Measurements from ENCODE around the gene KRTAP10-9. TPM values are rescaled to one million over a fixed set of nuclear protein-coding genes. Genes with fewer than 3 reads are reported as not detected.
"Not testable (repeated sequence)": the region's sequence is repeated elsewhere in the genome, so short reads cannot be mapped to it uniquely, and the experiment has no call there.

Gene KRTAP10-9
- total RNA-seq, 1 experiment from 2014 or later: not detected

DNA sequence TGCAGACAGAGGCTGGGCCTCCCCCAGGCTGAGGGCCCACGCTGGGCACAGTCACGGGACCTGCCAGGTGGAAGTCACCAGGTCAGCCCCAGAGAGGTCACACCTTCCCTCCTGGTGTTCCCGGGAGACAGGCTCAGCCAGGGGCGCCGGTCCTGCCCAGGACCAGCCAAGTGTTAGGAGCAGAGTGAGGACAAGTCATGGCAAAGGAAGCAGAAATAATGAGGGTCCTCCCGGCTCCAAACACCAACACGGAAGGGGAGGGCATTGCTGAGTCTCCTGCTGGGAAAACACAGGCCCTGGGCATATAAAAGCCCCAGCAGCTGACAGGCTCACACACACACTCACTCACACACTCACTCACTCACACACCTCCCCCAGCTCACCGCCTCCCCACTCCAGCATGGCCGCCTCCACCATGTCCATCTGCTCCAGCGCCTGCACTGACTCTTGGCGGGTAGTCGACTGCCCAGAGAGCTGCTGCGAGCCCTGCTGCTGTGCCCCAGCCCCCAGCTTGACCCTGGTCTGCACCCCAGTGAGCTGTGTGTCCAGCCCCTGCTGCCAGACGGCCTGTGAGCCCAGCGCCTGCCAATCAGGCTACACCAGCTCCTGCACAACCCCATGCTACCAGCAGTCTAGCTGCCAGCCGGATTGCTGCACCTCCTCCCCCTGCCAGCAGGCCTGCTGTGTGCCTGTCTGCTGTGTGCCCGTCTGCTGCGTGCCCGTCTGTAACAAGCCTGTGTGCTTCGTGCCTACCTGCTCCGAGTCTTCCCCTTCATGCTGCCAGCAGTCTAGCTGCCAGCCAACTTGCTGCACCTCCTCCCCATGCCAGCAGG lies 10.3 kb downstream of the KRTAP10-9 start, which contains the start of gene KRTAP10-10:
TSS of gene KRTAP10-10 (plus strand) at position 339 of the 833 bp plus-strand sequence. CDS start at position 401, 62 bp downstream.
- ChIA-PET CTCF (no interaction called here), POLR2A (ENCODE audit: low non-redundant PET) (no interaction called here)
- Histone ChIP-seq H3K27ac (ENCODE audit: low read depth, low read length, poor library complexity, severe bottlenecking) (no peak within 1 kb of the TSS), H3K4me3 (ENCODE audit: low read depth, low read length, poor library complexity, severe bottlenecking) (no peak within 1 kb of the TSS), H3K27me3 (replicated peaks; ENCODE audit: insufficient read depth, low read depth, low read length, poor library complexity) (no peaks in the 10 kb centered on the region), H3K4me1 (ENCODE audit: insufficient read depth, low read length, poor library complexity, severe bottlenecking) (no peaks in the 10 kb centered on the region), H3K36me3 (ENCODE audit: insufficient read depth, low read length, poor library complexity, severe bottlenecking) (no peaks in the 10 kb centered on the region), H3K9me3 (ENCODE audit: low read depth, low read length, poor library complexity, severe bottlenecking) (peaks cover 2% of the 10 kb centered on the region)
- intact Hi-C loops (cut with micrococcal nuclease; ENCODE audit: unreplicated experiment): no loop called here
- TF ChIP-seq EZH2 (IDR thresholded peaks at IDR 0.05; ENCODE audit: borderline replicate concordance, low read depth, low read length, poor library complexity, severe bottlenecking) (no peak), CTCF (conservative IDR thresholded peaks at IDR 0.05; ENCODE audit: low read depth, low read length) (no peak)
- no peak for DNase-seq (ENCODE audit: low spot score)
- BruUV-seq (replicated peaks): no TSS peak

DNA sequence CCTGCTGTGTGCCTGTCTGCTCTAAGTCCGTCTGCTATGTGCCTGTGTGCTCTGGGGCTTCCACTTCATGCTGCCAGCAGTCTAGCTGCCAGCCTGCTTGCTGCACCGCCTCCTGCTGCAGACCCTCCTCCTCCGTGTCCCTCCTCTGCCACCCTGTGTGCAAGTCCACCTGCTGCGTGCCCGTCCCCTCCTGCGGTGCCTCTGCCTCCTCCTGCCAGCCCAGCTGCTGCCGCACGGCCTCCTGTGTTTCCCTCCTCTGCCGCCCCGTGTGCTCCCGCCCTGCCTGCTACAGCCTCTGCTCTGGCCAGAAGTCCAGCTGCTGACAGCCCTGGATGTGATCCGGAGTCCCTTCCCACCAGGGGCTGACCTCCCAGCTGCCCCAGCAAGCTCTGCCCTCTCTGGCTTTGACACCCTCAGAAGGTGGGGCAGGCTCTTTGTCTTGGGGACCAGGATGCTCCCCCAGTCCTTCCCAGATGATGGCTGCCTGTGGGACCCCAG lies 11.0 kb downstream of the KRTAP10-9 start:
- CTCF ChIA-PET; POLR2A ChIA-PET (ENCODE audit: low non-redundant PET); DNase-seq (ENCODE audit: low spot score): not testable (repeated sequence)

GRCh38 chr21:44638506-44639330 lies 11.8 kb downstream of the KRTAP10-9 start:
- H3K9me3 ChIP-seq (ENCODE audit: low read depth, low read length, poor library complexity, severe bottlenecking); H3K27ac ChIP-seq (ENCODE audit: low read depth, low read length, poor library complexity, severe bottlenecking); intact Hi-C loops (cut with micrococcal nuclease; ENCODE audit: unreplicated experiment); BruUV-seq (replicated peaks); H3K36me3 ChIP-seq (ENCODE audit: insufficient read depth, low read length, poor library complexity, severe bottlenecking); H3K4me1 ChIP-seq (ENCODE audit: insufficient read depth, low read length, poor library complexity, severe bottlenecking); DNase-seq (ENCODE audit: low spot score); POLR2A ChIA-PET (ENCODE audit: low non-redundant PET); H3K27me3 ChIP-seq (replicated peaks; ENCODE audit: insufficient read depth, low read depth, low read length, poor library complexity); H3K4me3 ChIP-seq (ENCODE audit: low read depth, low read length, poor library complexity, severe bottlenecking); CTCF ChIA-PET: not testable (repeated sequence)

More for the DNA sequence above, 11.0 kb downstream of the KRTAP10-9 start:
- H3K27me3 ChIP-seq (replicated peaks; ENCODE audit: insufficient read depth, low read depth, low read length, poor library complexity); H3K4me1 ChIP-seq (ENCODE audit: insufficient read depth, low read length, poor library complexity, severe bottlenecking); H3K27ac ChIP-seq (ENCODE audit: low read depth, low read length, poor library complexity, severe bottlenecking); intact Hi-C loops (cut with micrococcal nuclease; ENCODE audit: unreplicated experiment); BruUV-seq (replicated peaks); H3K36me3 ChIP-seq (ENCODE audit: insufficient read depth, low read length, poor library complexity, severe bottlenecking); H3K9me3 ChIP-seq (ENCODE audit: low read depth, low read length, poor library complexity, severe bottlenecking); H3K4me3 ChIP-seq (ENCODE audit: low read depth, low read length, poor library complexity, severe bottlenecking): not testable (repeated sequence)

GRCh38 chr21:44639331-44639655 lies 12.4 kb downstream of the KRTAP10-9 start:
- intact Hi-C loops (cut with micrococcal nuclease; ENCODE audit: unreplicated experiment): no loop called here
- CTCF ChIA-PET: no interaction called here
- TF ChIP-seq CTCF (conservative IDR thresholded peaks at IDR 0.05; ENCODE audit: low read depth, low read length) (no peak), EZH2 (IDR thresholded peaks at IDR 0.05; ENCODE audit: borderline replicate concordance, low read depth, low read length, poor library complexity, severe bottlenecking) (no peak)
- BruUV-seq (replicated peaks): no TSS peak
- no peak overlapping the region for H3K27ac ChIP-seq (ENCODE audit: low read depth, low read length, poor library complexity, severe bottlenecking)
- H3K4me3 ChIP-seq (ENCODE audit: low read depth, low read length, poor library complexity, severe bottlenecking): no peak overlapping the region
- H3K36me3 ChIP-seq (ENCODE audit: insufficient read depth, low read length, poor library complexity, severe bottlenecking): no peaks in the 10 kb centered on the region
- no peaks in the 10 kb centered on the region for H3K4me1 ChIP-seq (ENCODE audit: insufficient read depth, low read length, poor library complexity, severe bottlenecking)
- POLR2A ChIA-PET (ENCODE audit: low non-redundant PET): no interaction called here
- H3K9me3 ChIP-seq (ENCODE audit: low read depth, low read length, poor library complexity, severe bottlenecking): peaks cover 6% of the 10 kb centered on the region
- no peaks in the 10 kb centered on the region for H3K27me3 ChIP-seq (replicated peaks; ENCODE audit: insufficient read depth, low read depth, low read length, poor library complexity)
- no peak for DNase-seq (ENCODE audit: low spot score)
